ENCODE results near the gene PAX5.

The PAX5 gene

GRCh38 chr9:36966371-36967097 lies 67.5 kb downstream of the PAX5 start:
- no peak overlapping the region for H3K27ac ChIP-seq
- no peaks in the 10 kb centered on the region for H3K36me3 ChIP-seq (replicated peaks)
- in situ Hi-C loops (cut with HindIII; ENCODE audit: low pct_ligation_motif_present, low sequenced_read_pairs): no loop called here
- TF ChIP-seq CTCF (IDR thresholded peaks at IDR 0.05; ENCODE audit: low read depth, low read length, missing control alignments): no peak
- no peak overlapping the region for H3K4me3 ChIP-seq (ENCODE audit: low read depth, low read length)
- no peak for DNase-seq
- peaks cover 10% of the 10 kb centered on the region for H3K27me3 ChIP-seq (replicated peaks)

- H3K4me3 ChIP-seq (ENCODE audit: low read depth, low read length): no peak overlapping the region
- H3K36me3 ChIP-seq (replicated peaks): no peaks in the 10 kb centered on the region
- H3K27ac ChIP-seq: no peak overlapping the region
- no peak for TF ChIP-seq CTCF (IDR thresholded peaks at IDR 0.05; ENCODE audit: low read depth, low read length, missing control alignments)
- no peak for DNase-seq
- in situ Hi-C loops (cut with HindIII; ENCODE audit: low pct_ligation_motif_present, low sequenced_read_pairs): no loop called here
- peaks cover 7% of the 10 kb centered on the region for H3K27me3 ChIP-seq (replicated peaks)
These were observed 69.3 kb downstream of the PAX5 start for GRCh38 chr9:36964791-36965190.

GRCh38 chr9:36963346-36963745 lies 70.7 kb downstream of the PAX5 start:
- no peak for TF ChIP-seq CTCF (IDR thresholded peaks at IDR 0.05; ENCODE audit: low read depth, low read length, missing control alignments)
- in situ Hi-C loops (cut with HindIII; ENCODE audit: low pct_ligation_motif_present, low sequenced_read_pairs): no loop called here
- Histone ChIP-seq H3K27me3 (replicated peaks) (peaks cover 7% of the 10 kb centered on the region), H3K36me3 (replicated peaks) (no peaks in the 10 kb centered on the region), H3K4me3 (ENCODE audit: low read depth, low read length) (no peak overlapping the region), H3K27ac (no peak overlapping the region)
- DNase-seq: no peak

DNA sequence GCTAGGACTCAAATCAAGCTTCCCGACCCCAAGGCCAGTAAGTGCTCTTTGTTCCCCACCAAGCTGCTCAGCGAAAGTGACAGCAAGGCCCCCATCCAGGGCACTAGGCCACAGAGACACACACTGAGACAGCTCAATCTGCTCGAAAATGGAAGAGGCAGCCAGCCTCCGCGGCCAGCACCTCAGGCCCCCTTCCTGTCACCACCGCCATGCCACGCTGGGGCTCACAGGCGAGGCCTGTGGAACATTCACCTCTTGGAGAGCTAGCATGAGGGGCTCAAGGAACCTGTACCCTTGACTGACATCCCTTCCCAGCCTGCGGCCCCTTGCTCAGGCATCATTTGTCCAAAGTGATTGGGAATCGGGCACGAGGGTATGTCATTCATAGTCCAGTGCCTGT lies 71.4 kb downstream of the PAX5 start:
- Histone ChIP-seq H3K27me3 (replicated peaks) (peaks cover 7% of the 10 kb centered on the region), H3K4me3 (ENCODE audit: low read depth, low read length) (no peak overlapping the region), H3K36me3 (replicated peaks) (no peaks in the 10 kb centered on the region), H3K27ac (no peak overlapping the region)
- no peak for TF ChIP-seq CTCF (IDR thresholded peaks at IDR 0.05; ENCODE audit: low read depth, low read length, missing control alignments)
- no peak for DNase-seq
- in situ Hi-C loops (cut with HindIII; ENCODE audit: low pct_ligation_motif_present, low sequenced_read_pairs): no loop called here

DNA sequence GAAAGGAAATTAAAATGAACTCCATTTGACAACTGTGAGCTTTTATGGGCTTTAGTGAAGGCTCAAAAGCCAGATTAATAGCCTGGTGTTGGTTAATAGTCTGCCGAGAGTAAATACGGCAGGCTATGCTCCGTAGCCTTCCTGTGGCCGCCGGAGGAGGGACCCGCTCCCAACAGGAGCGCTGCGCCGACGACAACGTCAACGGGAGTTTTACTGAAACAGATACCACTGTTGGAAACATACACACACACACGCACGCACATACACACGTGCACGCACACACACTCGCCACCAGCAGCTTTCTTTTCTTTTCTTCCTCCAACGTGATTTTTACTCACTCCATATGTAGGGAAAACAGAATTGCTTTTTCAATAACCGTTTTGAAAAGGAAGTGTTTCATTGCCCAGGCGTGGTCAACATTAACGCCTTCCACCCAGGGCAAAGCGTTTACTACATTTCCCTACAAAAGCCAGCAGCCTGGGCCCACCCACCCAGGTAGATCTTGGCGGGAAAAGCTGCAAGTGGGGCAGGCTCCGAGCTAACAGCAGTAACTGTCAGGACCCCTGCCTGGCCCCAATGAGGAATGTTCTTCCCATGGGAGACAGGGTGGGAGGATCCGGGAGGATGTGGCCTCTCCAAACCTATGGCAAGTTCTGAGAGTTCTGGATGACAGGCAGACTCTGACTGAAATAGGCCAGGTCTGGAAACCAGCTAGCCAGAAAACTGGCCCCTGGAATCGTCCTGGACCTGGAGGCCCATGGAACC lies 72.3 kb downstream of the PAX5 start:
- H3K27me3 ChIP-seq (replicated peaks): peaks cover 7% of the 10 kb centered on the region
- in situ Hi-C loops (cut with HindIII; ENCODE audit: low pct_ligation_motif_present, low sequenced_read_pairs): no loop called here
- TF ChIP-seq CTCF (IDR thresholded peaks at IDR 0.05; ENCODE audit: low read depth, low read length, missing control alignments): no peak
- peak; percentile 1 for DNase-seq
- H3K36me3 ChIP-seq (replicated peaks): no peaks in the 10 kb centered on the region
- H3K27ac ChIP-seq: no peak overlapping the region
- no peak overlapping the region for H3K4me3 ChIP-seq (ENCODE audit: low read depth, low read length)
